ENCODE measurements around the gene EXD3.
"Not testable (repeated sequence)": the region's sequence is repeated elsewhere in the genome, so short reads cannot be mapped to it uniquely, and the experiment has no call there.

The EXD3 gene

GRCh38 chr9:137339908-137340462, 83.0 kb downstream of the EXD3 start:
- DNase-seq (ENCODE audit: low read depth, low spot score): not testable (repeated sequence)

- DNase-seq (ENCODE audit: low read depth, low spot score): no peak
These were observed 83.7 kb downstream of the EXD3 start for GRCh38 chr9:137339045-137339907.

GRCh38 chr9:137336735-137337134, 86.2 kb downstream of the EXD3 start:
- no peak for DNase-seq (ENCODE audit: low read depth, low spot score)

GRCh38 chr9:137333016-137333671, 89.8 kb downstream of the EXD3 start:
- no peak for DNase-seq (ENCODE audit: low read depth, low spot score)

- DNase-seq (ENCODE audit: low read depth, low spot score): no peak
These were observed 91.0 kb downstream of the EXD3 start for GRCh38 chr9:137331929-137332328.

- no peak for DNase-seq (ENCODE audit: low read depth, low spot score)
These were observed 92.3 kb downstream of the EXD3 start for GRCh38 chr9:137330689-137331088.

GRCh38 chr9:137329590-137329989, 93.4 kb downstream of the EXD3 start:
- DNase-seq (ENCODE audit: low read depth, low spot score): not testable (repeated sequence)

GRCh38 chr9:137327641-137328550, 95.1 kb downstream of the EXD3 start:
- not testable (repeated sequence) for DNase-seq (ENCODE audit: low read depth, low spot score)

- DNase-seq (ENCODE audit: low read depth, low spot score): no peak
These were observed 96.4 kb downstream of the EXD3 start for GRCh38 chr9:137326445-137327065.

GRCh38 chr9:137325799-137326198, 97.2 kb downstream of the EXD3 start:
- no peak for DNase-seq (ENCODE audit: low read depth, low spot score)

GRCh38 chr9:137325124-137325523, 97.8 kb downstream of the EXD3 start:
- no peak for DNase-seq (ENCODE audit: low read depth, low spot score)

- no peak for DNase-seq (ENCODE audit: low read depth, low spot score)
These were observed 99.2 kb downstream of the EXD3 start for GRCh38 chr9:137323531-137324331.

- DNase-seq (ENCODE audit: low read depth, low spot score): no peak
These were observed 101.1 kb downstream of the EXD3 start for GRCh38 chr9:137321726-137322361.

GRCh38 chr9:137320555-137321384, 102.2 kb downstream of the EXD3 start:
- no peak for DNase-seq (ENCODE audit: low read depth, low spot score)

GRCh38 chr9:137319739-137320551, 103.0 kb downstream of the EXD3 start:
- DNase-seq (ENCODE audit: low read depth, low spot score): no peak

GRCh38 chr9:137319011-137319738, 103.8 kb downstream of the EXD3 start:
- no peak for DNase-seq (ENCODE audit: low read depth, low spot score)

GRCh38 chr9:137318602-137319001, 104.4 kb downstream of the EXD3 start:
- DNase-seq (ENCODE audit: low read depth, low spot score): no peak
